Fibroblast of lung (primary cell): ENCODE results near the gene LHFPL6. TPM values are rescaled to one million over a fixed set of nuclear protein-coding genes. Genes with fewer than 3 reads are reported as not detected.

Experiments
- DNase-seq, 2 donors: peaks; one replicate each; pipeline versions ENCODE4 v3.0.0 to v3.0.0-alpha.2; 2010; ENCODE audit warnings: low read depth in 2 of 2
- H2AFZ ChIP-seq: 2 replicates; pipeline ENCODE4 v1.5.1; 2012; ENCODE audit warnings: low read length, control low read depth, inconsistent platforms
- H3K27ac ChIP-seq: 2 replicates; pipeline ENCODE4 v1.5.1; 2011; ENCODE audit warnings: low read length, control low read depth; ENCODE audit not compliant: insufficient read depth
- H3K27me3 ChIP-seq: 2 replicates; pipeline ENCODE4 v1.5.1; 2011; ENCODE audit warnings: mild to moderate bottlenecking, low read length; ENCODE audit not compliant: control insufficient read depth, insufficient read depth
- H3K36me3 ChIP-seq: 2 replicates; pipeline ENCODE4 v1.5.1; 2011; ENCODE audit warnings: low read length; ENCODE audit not compliant: control insufficient read depth, insufficient read depth
- H3K4me1 ChIP-seq: 2 replicates; pipeline ENCODE4 v1.5.1; 2011; ENCODE audit warnings: low read length; ENCODE audit not compliant: control insufficient read depth, insufficient read depth; ENCODE audit errors: extremely low read depth
- H3K4me2 ChIP-seq: 2 replicates; pipeline ENCODE4 v1.5.1; 2011; ENCODE audit warnings: low read length, control low read depth; ENCODE audit not compliant: insufficient read depth; ENCODE audit errors: extremely low read depth
- H3K4me3 ChIP-seq, 4 experiments: fragments of 200-600 bp in 1 of 4; sonication (generic) in 1 of 4; replicated peaks in 1 of 4; 2 replicates each; pipeline ENCODE4 v1.5.1; 2011 to 2016; ENCODE audit warnings: low read length in 4 of 4, low read depth in 3 of 4, mild to moderate bottlenecking in 3 of 4, control low read depth in 2 of 4, inconsistent platforms in 1 of 4, mixed read lengths in 1 of 4; ENCODE audit not compliant: insufficient read depth in 1 of 4; ENCODE audit errors: control extremely low read depth in 1 of 4
- H3K79me2 ChIP-seq: 2 replicates; pipeline ENCODE4 v1.5.1; 2012; ENCODE audit warnings: mild to moderate bottlenecking, low read length, inconsistent platforms; ENCODE audit not compliant: control insufficient read depth, insufficient read depth
- H3K9ac ChIP-seq: 2 replicates; pipeline ENCODE4 v1.5.1; 2011; ENCODE audit warnings: mild to moderate bottlenecking, low read length, control low read depth; ENCODE audit not compliant: insufficient read depth
- H3K9me3 ChIP-seq: 2 replicates; pipeline ENCODE4 v1.5.1; 2012; ENCODE audit warnings: low read depth, low read length; ENCODE audit not compliant: control insufficient read depth, insufficient read depth
- H4K20me1 ChIP-seq: 2 replicates; pipeline ENCODE4 v1.5.1; 2011; ENCODE audit warnings: low read length; ENCODE audit not compliant: control insufficient read depth, insufficient read depth; ENCODE audit errors: extremely low read depth
- EZH2 ChIP-seq: IDR thresholded peaks from 2 replicates; pipeline ENCODE4 v1.5.1; 2012; ENCODE audit warnings: low read length, control low read depth, mild to moderate bottlenecking; ENCODE audit errors: missing control alignments
- polyA plus RNA-seq, 2 donors: library from polyadenylated mRNA; depleted of rRNA in 1 of 2; stranded (reverse) in 1 of 2; unstranded in 1 of 2; fragments of >200 nt; gene quantifications; 2 replicates each; pipeline ENCODE4 v1.2.1, GENCODE V29; 2011 to 2012; ENCODE audit warnings: missing spikeins in 1 of 2
- total RNA-seq: library from RNA; depleted of rRNA; stranded (reverse); fragments of >200 nt; gene quantifications from 2 replicates; pipeline ENCODE4 v1.2.1, GENCODE V29; 2014
- TF ChIP-seq, protein P1 (sequence below), 2 donors: IDR thresholded peaks in 1 of 2; conservative IDR thresholded peaks in 1 of 2; 1 replicate in 1 of 2; 2 replicates in 1 of 2; pipeline ENCODE4 v1.5.1; 2011 to 2012; ENCODE audit warnings: low read length in 2 of 2, control low read depth in 1 of 2, inconsistent platforms in 1 of 2, low read depth in 1 of 2, mild to moderate bottlenecking in 1 of 2

The LHFPL6 gene
- total and polyA plus RNA-seq, 2 donors (not counting 1 experiment from before 2014, with no cell fraction given): 42.4 to 86.8 TPM

DNA sequence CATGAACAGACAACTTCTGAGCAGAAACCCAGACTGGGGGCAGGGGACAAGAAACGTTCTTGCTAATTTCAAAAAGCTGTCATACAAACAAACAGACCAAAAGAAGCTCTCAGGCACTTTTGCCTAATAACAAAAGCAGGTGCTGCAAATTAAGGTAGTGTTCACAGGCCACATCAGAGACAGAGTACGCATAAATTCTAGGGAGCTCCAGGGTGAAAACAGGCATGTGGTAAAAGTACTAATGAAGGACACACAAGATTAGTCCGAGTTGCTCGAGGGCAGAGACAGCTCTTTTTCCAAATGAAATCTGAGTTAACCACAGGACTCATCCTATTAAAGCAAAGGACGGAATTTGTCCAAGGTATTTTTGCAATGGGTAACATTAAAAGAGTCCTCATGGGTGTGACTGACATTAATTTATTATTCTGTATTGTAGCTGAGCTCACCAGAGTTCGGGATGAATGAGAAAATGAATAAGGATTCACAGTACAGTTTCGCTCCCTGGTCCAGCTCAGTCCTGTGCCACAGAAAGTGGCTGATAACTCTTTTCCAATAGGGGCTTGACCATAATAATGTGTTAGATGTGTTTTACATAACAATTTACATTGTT, 197.3 kb downstream of the LHFPL6 start:
- H3K4me1 ChIP-seq: peaks cover 2% of the 10 kb centered on the region
- H2AFZ ChIP-seq: no peak overlapping the region
- no peak overlapping the region for H3K9ac ChIP-seq
- H3K27me3 ChIP-seq: no peaks in the 10 kb centered on the region
- no peaks in the 10 kb centered on the region for H3K36me3 ChIP-seq
- H4K20me1 ChIP-seq: no peaks in the 10 kb centered on the region
- no peak overlapping the region for H3K4me3 ChIP-seq
- no peak for TF ChIP-seq EZH2
- TF ChIP-seq, protein P1, sequence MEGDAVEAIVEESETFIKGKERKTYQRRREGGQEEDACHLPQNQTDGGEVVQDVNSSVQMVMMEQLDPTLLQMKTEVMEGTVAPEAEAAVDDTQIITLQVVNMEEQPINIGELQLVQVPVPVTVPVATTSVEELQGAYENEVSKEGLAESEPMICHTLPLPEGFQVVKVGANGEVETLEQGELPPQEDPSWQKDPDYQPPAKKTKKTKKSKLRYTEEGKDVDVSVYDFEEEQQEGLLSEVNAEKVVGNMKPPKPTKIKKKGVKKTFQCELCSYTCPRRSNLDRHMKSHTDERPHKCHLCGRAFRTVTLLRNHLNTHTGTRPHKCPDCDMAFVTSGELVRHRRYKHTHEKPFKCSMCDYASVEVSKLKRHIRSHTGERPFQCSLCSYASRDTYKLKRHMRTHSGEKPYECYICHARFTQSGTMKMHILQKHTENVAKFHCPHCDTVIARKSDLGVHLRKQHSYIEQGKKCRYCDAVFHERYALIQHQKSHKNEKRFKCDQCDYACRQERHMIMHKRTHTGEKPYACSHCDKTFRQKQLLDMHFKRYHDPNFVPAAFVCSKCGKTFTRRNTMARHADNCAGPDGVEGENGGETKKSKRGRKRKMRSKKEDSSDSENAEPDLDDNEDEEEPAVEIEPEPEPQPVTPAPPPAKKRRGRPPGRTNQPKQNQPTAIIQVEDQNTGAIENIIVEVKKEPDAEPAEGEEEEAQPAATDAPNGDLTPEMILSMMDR (conservative IDR thresholded peaks at IDR 0.05 in 1 of 2, IDR thresholded peaks at IDR 0.05 in 1 of 2; ENCODE audit: low read depth in 1 of 2, low read length in 2 of 2): no peak
- no peaks in the 10 kb centered on the region for H3K79me2 ChIP-seq
- DNase-seq: no peak
- peak overlapping the region; percentile 30 for H3K4me2 ChIP-seq
- no peaks in the 10 kb centered on the region for H3K9me3 ChIP-seq
- no peak overlapping the region for H3K27ac ChIP-seq

DNA sequence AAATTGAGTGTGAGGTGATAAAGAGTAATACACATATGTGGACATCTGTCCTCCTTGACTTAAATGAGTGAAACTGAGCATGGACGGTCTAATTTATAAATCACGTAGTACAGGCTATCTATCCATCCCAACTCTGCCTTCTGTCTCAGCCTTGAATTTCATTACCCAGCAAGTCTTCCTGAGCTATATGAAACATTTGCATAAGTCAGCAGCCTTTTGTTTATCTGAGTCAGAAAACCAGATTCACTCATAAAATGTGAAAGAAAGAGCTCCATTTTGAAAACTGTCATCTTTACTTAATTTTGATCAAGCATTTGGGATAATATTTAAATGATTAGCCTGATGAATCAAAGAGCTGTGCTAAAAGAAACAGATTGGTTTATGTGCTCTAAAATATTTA, 197.9 kb downstream of the LHFPL6 start:
- DNase-seq: peak in 1 of 2 donors; percentile 17
- Histone ChIP-seq H3K27ac (no peak overlapping the region), H2AFZ (no peak overlapping the region), H3K9me3 (no peaks in the 10 kb centered on the region), H3K9ac (no peak overlapping the region), H3K4me2 (peak overlapping the region; percentile 30), H3K4me1 (no peaks in the 10 kb centered on the region), H3K79me2 (no peaks in the 10 kb centered on the region), H3K36me3 (no peaks in the 10 kb centered on the region), H3K27me3 (no peaks in the 10 kb centered on the region), H3K4me3 (no peak overlapping the region), H4K20me1 (no peaks in the 10 kb centered on the region)
- no peak for TF ChIP-seq EZH2
- TF ChIP-seq, protein P1 (conservative IDR thresholded peaks at IDR 0.05 in 1 of 2, IDR thresholded peaks at IDR 0.05 in 1 of 2; ENCODE audit: low read depth in 1 of 2, low read length in 2 of 2): no peak

DNA sequence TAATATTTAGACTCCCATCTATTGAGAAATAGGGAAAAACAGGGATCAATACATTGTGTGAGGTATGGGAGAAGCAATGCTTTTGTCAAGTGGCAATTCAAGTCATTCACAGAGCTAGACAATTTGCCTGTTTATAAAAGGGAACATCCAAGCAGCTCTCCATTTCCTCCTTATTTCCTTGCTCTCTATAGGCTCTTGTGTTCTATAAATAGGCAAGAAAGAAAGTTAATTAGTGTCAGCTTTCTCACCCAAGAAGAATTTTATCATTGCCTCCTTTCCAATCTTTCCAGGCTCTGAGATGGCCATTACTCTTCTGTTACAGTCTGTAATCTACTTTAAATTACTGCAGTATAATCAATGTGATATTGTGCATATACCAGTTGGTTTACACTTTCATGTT, 199.9 kb downstream of the LHFPL6 start:
- H3K4me1 ChIP-seq: no peaks in the 10 kb centered on the region
- no peak overlapping the region for H3K4me3 ChIP-seq
- H3K79me2 ChIP-seq: no peaks in the 10 kb centered on the region
- no peaks in the 10 kb centered on the region for H3K36me3 ChIP-seq
- no peaks in the 10 kb centered on the region for H4K20me1 ChIP-seq
- H3K4me2 ChIP-seq: no peak overlapping the region
- H3K9ac ChIP-seq: no peak overlapping the region
- no peak for DNase-seq
- no peak overlapping the region for H2AFZ ChIP-seq
- H3K27me3 ChIP-seq: no peaks in the 10 kb centered on the region
- H3K9me3 ChIP-seq: no peaks in the 10 kb centered on the region
- H3K27ac ChIP-seq: no peak overlapping the region
- TF ChIP-seq EZH2: no peak
- TF ChIP-seq, protein P1 (conservative IDR thresholded peaks at IDR 0.05 in 1 of 2, IDR thresholded peaks at IDR 0.05 in 1 of 2; ENCODE audit: low read depth in 1 of 2, low read length in 2 of 2): no peak
